Adrenal gland (tissue), 5 donors: ENCODE measurements around the gene EQTN.

Experiments
- CTCF ChIP-seq, 6 experiments: fragments of 450-650 bp in 4 of 6; fragments of 200-600 bp in 2 of 6; sonication (generic) in 1 of 6; IDR thresholded peaks; 1 replicate in 5 of 6; 2 replicates in 1 of 6; pipeline versions ENCODE4 v1.5.1 to v1.8.0; 2016 to 2021; ENCODE audit warnings: antibody characterized with exemption in 6 of 6, mild to moderate bottlenecking in 2 of 6, moderate library complexity in 1 of 6
- POLR2A ChIP-seq, 2 donors: fragments of 450-650 bp; IDR thresholded peaks; one replicate each; pipeline ENCODE4 v1.6.1; 2017; ENCODE audit warnings: antibody characterized with exemption in 2 of 2, mild to moderate bottlenecking in 2 of 2, moderate library complexity in 1 of 2
- donor health status: DM: no; HTN: no; CAD: no.

- no peak for TF ChIP-seq POLR2A (IDR thresholded peaks at IDR 0.05)
- no peak for TF ChIP-seq CTCF (IDR thresholded peaks at IDR 0.05)
These were observed 44.1 kb upstream of the EQTN start for GRCh38 chr9:27340961-27341511.
